Neutrophil (primary cell): ENCODE measurements around the gene NUF2.
"Not testable (repeated sequence)": the region's sequence is repeated elsewhere in the genome, so short reads cannot be mapped to it uniquely, and the experiment has no call there.

ENCODE experiments used
- H3K27ac ChIP-seq: fragments of 200-600 bp; sonication (generic); 2 replicates; pipeline ENCODE4 v1.5.1; 2016; ENCODE audit warnings: mild to moderate bottlenecking, moderate library complexity
- H3K27me3 ChIP-seq: fragments of 200-600 bp; sonication (generic); 2 replicates; pipeline ENCODE4 v1.6.0; 2016; ENCODE audit warnings: mild to moderate bottlenecking
- H3K36me3 ChIP-seq: fragments of 200-600 bp; sonication (generic); 2 replicates; pipeline ENCODE4 v1.5.1; 2017
- H3K4me1 ChIP-seq, 2 experiments: fragments of 200-600 bp in 1 of 2; sonication (generic) in 1 of 2; 1 replicate in 1 of 2; 2 replicates in 1 of 2; pipeline versions ENCODE4 v1.5.1 to v1.6.1; 2013 to 2016; ENCODE audit warnings: low read depth in 1 of 2, low read length in 1 of 2, mild to moderate bottlenecking in 1 of 2, moderate library complexity in 1 of 2; ENCODE audit not compliant: control insufficient read depth in 1 of 2, insufficient read depth in 1 of 2
- H3K4me3 ChIP-seq, 2 experiments: fragments of 200-600 bp in 1 of 2; sonication (generic) in 1 of 2; 1 replicate in 1 of 2; 2 replicates in 1 of 2; pipeline ENCODE4 v1.5.1; 2013 to 2016; ENCODE audit warnings: low read depth in 1 of 2, low read length in 1 of 2, mild to moderate bottlenecking in 1 of 2, moderate library complexity in 1 of 2
- H3K9me3 ChIP-seq: fragments of 200-600 bp; sonication (generic); 2 replicates; pipeline ENCODE4 v1.5.1; 2016
- TF ChIP-seq, protein P1 (sequence below): fragments of 200-600 bp; sonication (generic); IDR thresholded peaks from 2 replicates; pipeline ENCODE4 v1.5.1; 2016; ENCODE audit warnings: antibody characterized with exemption

NUF2 gene

DNA sequence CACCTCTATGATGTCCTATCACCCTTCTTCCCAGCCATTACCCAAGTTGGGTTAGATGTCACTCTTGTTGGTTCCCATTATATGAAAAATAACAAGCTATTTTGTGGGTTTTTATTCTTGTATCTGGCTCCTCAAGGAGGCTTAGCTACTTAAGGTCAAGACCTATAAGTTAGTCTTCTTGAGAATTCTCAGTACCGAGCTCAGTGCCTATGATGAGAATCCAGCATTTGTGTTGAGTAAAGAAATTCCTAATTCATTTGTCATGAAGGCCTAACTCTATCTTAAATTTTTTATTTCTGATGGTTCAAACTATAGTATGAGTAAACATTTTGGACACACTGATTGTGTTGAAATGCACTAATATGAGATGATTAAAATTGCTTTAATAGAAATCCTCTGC lies 15.9 kb downstream of the NUF2 start:
- TF ChIP-seq, protein P1, sequence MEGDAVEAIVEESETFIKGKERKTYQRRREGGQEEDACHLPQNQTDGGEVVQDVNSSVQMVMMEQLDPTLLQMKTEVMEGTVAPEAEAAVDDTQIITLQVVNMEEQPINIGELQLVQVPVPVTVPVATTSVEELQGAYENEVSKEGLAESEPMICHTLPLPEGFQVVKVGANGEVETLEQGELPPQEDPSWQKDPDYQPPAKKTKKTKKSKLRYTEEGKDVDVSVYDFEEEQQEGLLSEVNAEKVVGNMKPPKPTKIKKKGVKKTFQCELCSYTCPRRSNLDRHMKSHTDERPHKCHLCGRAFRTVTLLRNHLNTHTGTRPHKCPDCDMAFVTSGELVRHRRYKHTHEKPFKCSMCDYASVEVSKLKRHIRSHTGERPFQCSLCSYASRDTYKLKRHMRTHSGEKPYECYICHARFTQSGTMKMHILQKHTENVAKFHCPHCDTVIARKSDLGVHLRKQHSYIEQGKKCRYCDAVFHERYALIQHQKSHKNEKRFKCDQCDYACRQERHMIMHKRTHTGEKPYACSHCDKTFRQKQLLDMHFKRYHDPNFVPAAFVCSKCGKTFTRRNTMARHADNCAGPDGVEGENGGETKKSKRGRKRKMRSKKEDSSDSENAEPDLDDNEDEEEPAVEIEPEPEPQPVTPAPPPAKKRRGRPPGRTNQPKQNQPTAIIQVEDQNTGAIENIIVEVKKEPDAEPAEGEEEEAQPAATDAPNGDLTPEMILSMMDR = no peak
- H3K36me3 ChIP-seq = peaks cover 44% of the 10 kb centered on the region
- no peaks in the 10 kb centered on the region for H3K4me1 ChIP-seq
- no peak overlapping the region for H3K4me3 ChIP-seq
- no peak overlapping the region for H3K27ac ChIP-seq
- no peaks in the 10 kb centered on the region for H3K27me3 ChIP-seq
- no peaks in the 10 kb centered on the region for H3K9me3 ChIP-seq

- no peaks in the 10 kb centered on the region for H3K9me3 ChIP-seq
- H3K27ac ChIP-seq = no peak overlapping the region
- H3K36me3 ChIP-seq = peaks cover 77% of the 10 kb centered on the region
- no peaks in the 10 kb centered on the region for H3K4me1 ChIP-seq
- H3K4me3 ChIP-seq = no peak overlapping the region
- TF ChIP-seq, protein P1 = no peak
- no peaks in the 10 kb centered on the region for H3K27me3 ChIP-seq
Observed at GRCh38 chr1:163346326-163346870, 24.6 kb downstream of the NUF2 start.

- no peaks in the 10 kb centered on the region for H3K4me1 ChIP-seq
- no peak overlapping the region for H3K27ac ChIP-seq
- no peaks in the 10 kb centered on the region for H3K27me3 ChIP-seq
- H3K36me3 ChIP-seq = peaks cover 84% of the 10 kb centered on the region
- H3K9me3 ChIP-seq = no peaks in the 10 kb centered on the region
- no peak overlapping the region for H3K4me3 ChIP-seq
- TF ChIP-seq, protein P1 = no peak
Observed at GRCh38 chr1:163347106-163347505, 25.4 kb downstream of the NUF2 start.

DNA sequence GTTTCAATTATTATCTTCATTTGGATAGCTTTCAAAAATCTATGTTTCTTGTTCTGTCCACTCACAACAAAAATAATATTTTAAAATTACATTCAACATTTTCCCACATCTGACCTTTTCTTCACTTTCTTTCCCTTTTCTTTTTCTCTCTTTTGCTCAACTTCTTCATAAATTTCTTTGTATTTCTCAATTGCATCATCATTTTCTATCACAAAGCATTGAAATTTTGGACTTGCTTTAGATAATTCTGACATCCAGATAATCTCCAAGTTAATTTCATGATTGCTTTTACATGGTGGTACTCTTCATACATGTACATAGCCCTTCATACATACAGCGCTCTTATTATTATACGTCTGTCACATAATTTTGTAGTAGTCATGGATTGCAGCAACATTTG lies 30.2 kb downstream of the NUF2 start:
- Histone ChIP-seq H3K36me3 (peaks cover 94% of the 10 kb centered on the region), H3K4me3 (no peak overlapping the region), H3K27me3 (no peaks in the 10 kb centered on the region), H3K27ac (no peak overlapping the region), H3K9me3 (no peaks in the 10 kb centered on the region), H3K4me1 (no peaks in the 10 kb centered on the region)
- TF ChIP-seq, protein P1 = no peak

GRCh38 chr1:163357378-163357777 lies 35.6 kb downstream of the NUF2 start:
- peaks cover 47% of the 10 kb centered on the region for H3K36me3 ChIP-seq
- H3K4me1 ChIP-seq = no peaks in the 10 kb centered on the region
- TF ChIP-seq, protein P1 = no peak
- no peak overlapping the region for H3K27ac ChIP-seq
- H3K27me3 ChIP-seq = peaks cover 24% of the 10 kb centered on the region
- H3K4me3 ChIP-seq = no peak overlapping the region
- H3K9me3 ChIP-seq = no peaks in the 10 kb centered on the region

GRCh38 chr1:163358172-163358571 lies 36.4 kb downstream of the NUF2 start:
- H3K4me1 ChIP-seq, H3K4me3 ChIP-seq, H3K27ac ChIP-seq, H3K9me3 ChIP-seq: not testable (repeated sequence)
- H3K27me3 ChIP-seq = peaks cover 28% of the 10 kb centered on the region
- H3K36me3 ChIP-seq = peaks cover 42% of the 10 kb centered on the region
